OCI-LY1 (cell line): ENCODE measurements around the gene MLLT3.

Source experiments
- CTCF ChIP-seq: fragments of 200-600 bp; sonication (generic), shearing (Covaris generic); IDR thresholded peaks from 2 replicates; pipeline ENCODE4 v1.5.1; 2017; ENCODE audit warnings: mild to moderate bottlenecking, antibody characterized with exemption, low read length, moderate library complexity, mixed read lengths
- EZH2 ChIP-seq: fragments of 200-600 bp; sonication (generic), shearing (Covaris generic); IDR thresholded peaks from 2 replicates; pipeline ENCODE4 v1.8.0; 2017; ENCODE audit warnings: borderline replicate concordance, mixed run types, mild to moderate bottlenecking, antibody characterized with exemption, low read length, moderate library complexity, mixed read lengths

GRCh38 chr9:20662156-20662555 lies 39.9 kb upstream of the MLLT3 start:
- TF ChIP-seq CTCF: no peak
- no peak for TF ChIP-seq EZH2
